CD14-positive monocyte (primary cell): Measurements from ENCODE around the gene ABCA3. TPM values are rescaled to one million over a fixed set of nuclear protein-coding genes. Genes with fewer than 3 reads are reported as not detected.

Source experiments
- DNase-seq, 3 donors: peaks; one replicate each; pipeline ENCODE4 v3.0.0-alpha.2; 2011 to 2022
- H2AFZ ChIP-seq: 2 replicates; pipeline ENCODE4 v1.6.0; 2012; ENCODE audit warnings: mild to moderate bottlenecking, low read depth, low read length, inconsistent platforms; ENCODE audit not compliant: insufficient read depth, poor library complexity, severe bottlenecking
- H3K27ac ChIP-seq, 2 donors: 1 replicate in 1 of 2; 2 replicates in 1 of 2; pipeline ENCODE4 v1.5.1; 2012 to 2013; ENCODE audit warnings: low read length in 2 of 2, control low read depth in 1 of 2, inconsistent platforms in 1 of 2, low read depth in 1 of 2, mild to moderate bottlenecking in 1 of 2
- H3K27me3 ChIP-seq, 2 donors: one replicate each; pipeline versions ENCODE4 v1.6.0 to v1.6.1; 2011 to 2013; ENCODE audit warnings: low read length in 2 of 2; ENCODE audit not compliant: control insufficient read depth in 2 of 2, insufficient read depth in 2 of 2
- H3K36me3 ChIP-seq, 2 donors: replicated peaks in 1 of 2; 1 replicate in 1 of 2; 2 replicates in 1 of 2; pipeline versions ENCODE4 v1.5.1 to v1.6.1; 2012 to 2013; ENCODE audit warnings: low read length in 2 of 2, control low read depth in 1 of 2, inconsistent platforms in 1 of 2, mild to moderate bottlenecking in 1 of 2; ENCODE audit not compliant: insufficient read depth in 2 of 2, control insufficient read depth in 1 of 2
- H3K4me1 ChIP-seq, 2 donors: 1 replicate in 1 of 2; 2 replicates in 1 of 2; pipeline versions ENCODE4 v1.5.1 to v1.6.1; 2012 to 2013; ENCODE audit warnings: low read length in 2 of 2, control low read depth in 1 of 2, inconsistent platforms in 1 of 2, mild to moderate bottlenecking in 1 of 2, moderate library complexity in 1 of 2; ENCODE audit not compliant: insufficient read depth in 2 of 2, control insufficient read depth in 1 of 2
- H3K4me2 ChIP-seq: replicated peaks from 2 replicates; pipeline ENCODE3; 2012; ENCODE audit warnings: low read length, moderate library complexity, mild to moderate bottlenecking; ENCODE audit not compliant: poor library complexity, severe bottlenecking; ENCODE audit errors: extremely low read depth
- H3K4me3 ChIP-seq, 3 experiments: fragments of 200-600 bp in 1 of 3; sonication (generic) in 1 of 3; replicated peaks in 1 of 3; 1 replicate in 2 of 3; 2 replicates in 1 of 3; pipeline ENCODE4 v1.5.1; 2011 to 2013; ENCODE audit warnings: low read length in 3 of 3, mild to moderate bottlenecking in 3 of 3, control low read depth in 2 of 3, low read depth in 2 of 3, inconsistent platforms in 1 of 3, moderate library complexity in 1 of 3
- H3K79me2 ChIP-seq: 2 replicates; pipeline ENCODE4 v1.6.0; 2012; ENCODE audit warnings: mild to moderate bottlenecking, control low read depth, inconsistent platforms, low read length, moderate library complexity; ENCODE audit not compliant: insufficient read depth
- H3K9ac ChIP-seq: 2 replicates; pipeline ENCODE4 v1.6.0; 2017; ENCODE audit warnings: low read length, mild to moderate bottlenecking; ENCODE audit not compliant: insufficient read depth, poor library complexity, severe bottlenecking
- H3K9me3 ChIP-seq, 2 donors: replicated peaks in 1 of 2; 1 replicate in 1 of 2; 2 replicates in 1 of 2; pipeline versions ENCODE4 v1.5.1 to v1.6.1; 2012 to 2013; ENCODE audit warnings: low read length in 2 of 2, control low read depth in 1 of 2; ENCODE audit not compliant: control insufficient read depth in 1 of 2, insufficient read depth in 1 of 2
- H4K20me1 ChIP-seq: 2 replicates; pipeline ENCODE4 v1.6.0; 2012; ENCODE audit warnings: mild to moderate bottlenecking, low read length, control low read depth, moderate library complexity; ENCODE audit not compliant: insufficient read depth
- H3K27ac Mint-ChIP-seq, 7 donors: one replicate each; pipeline ENCODE4 v1.8.0; 2020; ENCODE audit warnings: mild to moderate bottlenecking in 7 of 7, mixed read lengths in 7 of 7, moderate library complexity in 6 of 7, inconsistent platforms in 2 of 7
- H3K27me3 Mint-ChIP-seq, 3 donors: one replicate each; pipeline ENCODE4 v1.8.0; 2021 to 2022; ENCODE audit warnings: low read depth in 3 of 3, mild to moderate bottlenecking in 3 of 3, mixed read lengths in 3 of 3, moderate library complexity in 3 of 3, inconsistent platforms in 1 of 3
- H3K36me3 Mint-ChIP-seq, 2 donors: one replicate each; pipeline ENCODE4 v1.8.0; 2020; ENCODE audit warnings: mixed read lengths in 2 of 2, inconsistent platforms in 1 of 2, mild to moderate bottlenecking in 1 of 2
- H3K4me1 Mint-ChIP-seq: one replicate; pipeline ENCODE4 v1.8.0; 2020; ENCODE audit warnings: mild to moderate bottlenecking, mixed read lengths
- H3K4me3 Mint-ChIP-seq, 2 donors: one replicate each; pipeline ENCODE4 v1.8.0; 2020; ENCODE audit warnings: mild to moderate bottlenecking in 2 of 2, mixed read lengths in 2 of 2, moderate library complexity in 1 of 2
- H3K9me3 Mint-ChIP-seq, 7 donors: one replicate each; pipeline ENCODE4 v1.8.0; 2020 to 2022; ENCODE audit warnings: mixed read lengths in 7 of 7, mild to moderate bottlenecking in 6 of 7, moderate library complexity in 6 of 7, inconsistent platforms in 2 of 7
- CTCF ChIP-seq: fragments of 200-600 bp; IDR thresholded peaks from one replicate; pipeline ENCODE4 v1.8.0; 2022; ENCODE audit warnings: antibody characterized with exemption, mild to moderate bottlenecking
- WGBS: methylation state at CpG from one replicate; pipeline ENCODE4 v1.1.5; 2013; ENCODE audit warnings: missing lambda C conversion rate; ENCODE audit not compliant: insufficient coverage; 5-methylcytosine and 5-hydroxymethylcytosine counted together
- intact Hi-C, 2 donors: fragments of 100-400 bp; cut with micrococcal nuclease; formaldehyde crosslinking; loops; one replicate each; pipeline versions ENCODE4 v1.15.0 to v1.15.1; 2023
- polyA plus RNA-seq, 3 donors: library from polyadenylated mRNA; depleted of rRNA in 1 of 3; unstranded in 2 of 3; stranded (reverse) in 1 of 3; fragments of 300-500 nt in 2 of 3; fragments of >200 nt in 1 of 3; fragmentation: Illumina TruSeq in 2 of 3; gene quantifications; 1 replicate in 2 of 3; 2 replicates in 1 of 3; pipeline ENCODE4 v1.2.3, GENCODE V29; 2012 to 2021

ABCA3 gene
- polyA plus RNA-seq, 3 donors, result 0.06 to 1.2 (median 0.68) TPM

- peaks cover 34 to 57% of the 10 kb centered on the region in 2 donors for H3K36me3 Mint-ChIP-seq
- H3K9me3 Mint-ChIP-seq, result no peaks in the 10 kb centered on the region
- H3K9ac ChIP-seq, result no peak overlapping the region
- H2AFZ ChIP-seq, result no peak overlapping the region
- intact Hi-C loops, result no loop called here
- H4K20me1 ChIP-seq, result peaks cover 15% of the 10 kb centered on the region
- H3K27ac ChIP-seq, result no peak overlapping the region
- H3K4me3 Mint-ChIP-seq, result no peak overlapping the region
- H3K27me3 ChIP-seq, result no peaks in the 10 kb centered on the region
- 98% methylated on average over 19 of the region's 25 CpGs for WGBS
- no peak overlapping the region for H3K4me3 ChIP-seq
- peaks cover 10 to 14% of the 10 kb centered on the region in 2 donors for H3K4me1 ChIP-seq
- H3K27ac Mint-ChIP-seq, result peak overlapping the region in 1 of 7 donors; percentile 12
- peaks cover 42% of the 10 kb centered on the region for H3K79me2 ChIP-seq
- no peak for DNase-seq
- no peaks in the 10 kb centered on the region for H3K9me3 ChIP-seq
- H3K4me1 Mint-ChIP-seq, result peaks cover 22% of the 10 kb centered on the region
- H3K27me3 Mint-ChIP-seq, result peaks cover 0 to 2% (median 0%) of the 10 kb centered on the region in 3 donors
- no peak overlapping the region for H3K4me2 ChIP-seq
- no peak for TF ChIP-seq CTCF
- H3K36me3 ChIP-seq, result peaks cover 50 to 64% of the 10 kb centered on the region in 2 donors
Observed at GRCh38 chr16:2228161-2228824, 112.2 kb downstream of the ABCA3 start.

- H2AFZ ChIP-seq, result no peak overlapping the region
- H3K27ac Mint-ChIP-seq, result peak overlapping the region in 2 of 7 donors; percentile 32 to 74
- H3K27me3 Mint-ChIP-seq, result peaks cover 0 to 2% (median 0%) of the 10 kb centered on the region in 3 donors
- peaks cover 22% of the 10 kb centered on the region for H3K4me1 Mint-ChIP-seq
- H3K27ac ChIP-seq, result no peak overlapping the region
- no peaks in the 10 kb centered on the region for H3K27me3 ChIP-seq
- TF ChIP-seq CTCF, result no peak
- peaks cover 42% of the 10 kb centered on the region for H3K79me2 ChIP-seq
- no peaks in the 10 kb centered on the region for H3K9me3 Mint-ChIP-seq
- peaks cover 15% of the 10 kb centered on the region for H4K20me1 ChIP-seq
- no peak overlapping the region for H3K9ac ChIP-seq
- no peaks in the 10 kb centered on the region for H3K9me3 ChIP-seq
- 92% methylated on average over 2 of the region's 6 CpGs for WGBS
- peaks cover 28 to 49% of the 10 kb centered on the region in 2 donors for H3K36me3 Mint-ChIP-seq
- no peak overlapping the region for H3K4me2 ChIP-seq
- no peak overlapping the region for H3K4me3 Mint-ChIP-seq
- peaks cover 13 to 17% of the 10 kb centered on the region in 2 donors for H3K4me1 ChIP-seq
- intact Hi-C loops, result no loop called here
- no peak overlapping the region for H3K4me3 ChIP-seq
- peaks cover 37 to 50% of the 10 kb centered on the region in 2 donors for H3K36me3 ChIP-seq
- no peak for DNase-seq
Observed at GRCh38 chr16:2226918-2227317, 113.6 kb downstream of the ABCA3 start.
